Measurements from ENCODE around the gene CPNE7.

CPNE7 gene

GRCh38 chr16:89567656-89568594 lies 7.6 kb upstream of the CPNE7 start:
- TF ChIP-seq TCF12 (IDR thresholded peaks at IDR 0.05; ENCODE audit: low read depth): no peak
- TF ChIP-seq EGR1 (IDR thresholded peaks at IDR 0.05): no peak
- no peak for TF ChIP-seq TEAD4 (IDR thresholded peaks at IDR 0.05)
- TF ChIP-seq EP300 (IDR thresholded peaks at IDR 0.05; ENCODE audit: borderline replicate concordance): no peak
- no peak for TF ChIP-seq RAD21 (IDR thresholded peaks at IDR 0.05; ENCODE audit: low read depth)
- no peak for TF ChIP-seq ZBTB7A (IDR thresholded peaks at IDR 0.05; ENCODE audit: low read depth)
- TF ChIP-seq YY1 (IDR thresholded peaks at IDR 0.05; ENCODE audit: low read depth): no peak
- TF ChIP-seq USF1 (IDR thresholded peaks at IDR 0.05): no peak
- no peak for TF ChIP-seq MAX (IDR thresholded peaks at IDR 0.05)
- TF ChIP-seq CREB1 (IDR thresholded peaks at IDR 0.05; ENCODE audit: low read depth): no peak
- TF ChIP-seq NFIC (IDR thresholded peaks at IDR 0.05): no peak
- TF ChIP-seq FOXM1 (IDR thresholded peaks at IDR 0.05; ENCODE audit: borderline replicate concordance, low read depth): no peak
- TF ChIP-seq CEBPB (IDR thresholded peaks at IDR 0.05): no peak
- TF ChIP-seq TAF1 (IDR thresholded peaks at IDR 0.05; ENCODE audit: low read depth): no peak
- TF ChIP-seq REST (IDR thresholded peaks at IDR 0.05; ENCODE audit: low read depth): no peak

GRCh38 chr16:89569506-89570341 lies 5.8 kb upstream of the CPNE7 start:
- TF ChIP-seq ZBTB7A (IDR thresholded peaks at IDR 0.05; ENCODE audit: low read depth) (no peak), USF1 (IDR thresholded peaks at IDR 0.05) (no peak), RAD21 (IDR thresholded peaks at IDR 0.05; ENCODE audit: low read depth) (no peak)

GRCh38 chr16:89570342-89570923 lies 5.1 kb upstream of the CPNE7 start:
- TF ChIP-seq ZBTB7A (IDR thresholded peaks at IDR 0.05; ENCODE audit: low read depth): no peak
- TF ChIP-seq RAD21 (IDR thresholded peaks at IDR 0.05; ENCODE audit: low read depth): no peak
- no peak for TF ChIP-seq NFIC (IDR thresholded peaks at IDR 0.05)
- TF ChIP-seq TEAD4 (IDR thresholded peaks at IDR 0.05): no peak
- no peak for TF ChIP-seq MAX (IDR thresholded peaks at IDR 0.05)
- no peak for TF ChIP-seq TCF12 (IDR thresholded peaks at IDR 0.05; ENCODE audit: low read depth)
- TF ChIP-seq YY1 (IDR thresholded peaks at IDR 0.05; ENCODE audit: low read depth): no peak
- TF ChIP-seq FOXM1 (IDR thresholded peaks at IDR 0.05; ENCODE audit: borderline replicate concordance, low read depth): no peak
- no peak for TF ChIP-seq TAF1 (IDR thresholded peaks at IDR 0.05; ENCODE audit: low read depth)
- TF ChIP-seq CREB1 (IDR thresholded peaks at IDR 0.05; ENCODE audit: low read depth): no peak
- no peak for TF ChIP-seq EGR1 (IDR thresholded peaks at IDR 0.05)

GRCh38 chr16:89571636-89572035 lies 3.9 kb upstream of the CPNE7 start:
- no peak for TF ChIP-seq TCF12 (IDR thresholded peaks at IDR 0.05; ENCODE audit: low read depth)
- TF ChIP-seq EP300 (IDR thresholded peaks at IDR 0.05; ENCODE audit: borderline replicate concordance): no peak
- TF ChIP-seq NFIC (IDR thresholded peaks at IDR 0.05): no peak
- TF ChIP-seq TEAD4 (IDR thresholded peaks at IDR 0.05): no peak
- TF ChIP-seq ZBTB7A (IDR thresholded peaks at IDR 0.05; ENCODE audit: low read depth): no peak
- TF ChIP-seq USF1 (IDR thresholded peaks at IDR 0.05): no peak
- TF ChIP-seq REST (IDR thresholded peaks at IDR 0.05; ENCODE audit: low read depth): no peak
- TF ChIP-seq CEBPB (IDR thresholded peaks at IDR 0.05): no peak

Data from Ishikawa (cell line).